Thyroid gland (tissue), 4 donors: ENCODE data around the gene ALOX15B.

Source experiments
- CTCF ChIP-seq, 6 experiments: fragments of 200-600 bp in 3 of 6; fragments of 450-650 bp in 3 of 6; sonication (generic) in 3 of 6; IDR thresholded peaks; one replicate each; pipeline ENCODE4 v1.5.1; 2016 to 2019; ENCODE audit warnings: antibody characterized with exemption in 6 of 6, mild to moderate bottlenecking in 2 of 6, inconsistent platforms in 1 of 6, moderate library complexity in 1 of 6
- POLR2A ChIP-seq, 2 donors: fragments of 450-650 bp; IDR thresholded peaks; one replicate each; pipeline ENCODE4 v1.6.1; 2017; ENCODE audit warnings: antibody characterized with exemption in 2 of 2, mild to moderate bottlenecking in 2 of 2, moderate library complexity in 1 of 2

- TF ChIP-seq CTCF (IDR thresholded peaks at IDR 0.05) (no peak), POLR2A (IDR thresholded peaks at IDR 0.05) (no peak)
Observed at GRCh38 chr17:8014558-8014850, 24.4 kb upstream of the ALOX15B start.
